Measurements from ENCODE around the gene DSN1.
"Not testable (repeated sequence)": the region's sequence is repeated elsewhere in the genome, so short reads cannot be mapped to it uniquely, and the experiment has no call there.

Gene DSN1, protein sequence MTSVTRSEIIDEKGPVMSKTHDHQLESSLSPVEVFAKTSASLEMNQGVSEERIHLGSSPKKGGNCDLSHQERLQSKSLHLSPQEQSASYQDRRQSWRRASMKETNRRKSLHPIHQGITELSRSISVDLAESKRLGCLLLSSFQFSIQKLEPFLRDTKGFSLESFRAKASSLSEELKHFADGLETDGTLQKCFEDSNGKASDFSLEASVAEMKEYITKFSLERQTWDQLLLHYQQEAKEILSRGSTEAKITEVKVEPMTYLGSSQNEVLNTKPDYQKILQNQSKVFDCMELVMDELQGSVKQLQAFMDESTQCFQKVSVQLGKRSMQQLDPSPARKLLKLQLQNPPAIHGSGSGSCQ

GRCh38 chr20:36773597-36774390, at the start of gene DSN1:
Gene DSN1, minus strand, starts transcription at chr20:36773763. Its CDS starts 2,305 bp downstream, at chr20:36771458.
- DNase-seq, result peak; percentile 97

DNA sequence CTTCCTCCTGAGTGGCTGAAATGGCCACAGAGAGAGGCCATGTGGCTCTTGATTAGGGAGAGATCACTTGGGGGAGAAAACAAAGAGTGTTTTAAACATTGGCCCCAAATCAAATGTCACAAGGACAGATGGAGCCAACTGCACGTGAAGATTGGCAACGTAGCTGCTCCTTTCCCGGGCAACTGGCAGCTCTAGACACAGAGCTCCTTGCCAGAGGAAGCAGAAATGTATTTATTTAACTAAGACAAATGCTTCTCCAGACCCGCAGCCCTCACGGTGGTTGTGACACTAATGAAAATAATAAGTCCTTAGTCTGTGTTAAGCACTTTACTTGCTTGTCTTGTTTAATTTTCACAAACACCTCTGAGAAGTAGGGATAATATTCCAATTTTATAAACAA, 49.6 kb upstream of the DSN1 start:
- no peak for DNase-seq

- no peak for DNase-seq
Measured at GRCh38 chr20:36821964-36822437, 48.4 kb upstream of the DSN1 start.

- DNase-seq, result no peak
Measured at GRCh38 chr20:36820928-36821327, 47.4 kb upstream of the DSN1 start.

DNA sequence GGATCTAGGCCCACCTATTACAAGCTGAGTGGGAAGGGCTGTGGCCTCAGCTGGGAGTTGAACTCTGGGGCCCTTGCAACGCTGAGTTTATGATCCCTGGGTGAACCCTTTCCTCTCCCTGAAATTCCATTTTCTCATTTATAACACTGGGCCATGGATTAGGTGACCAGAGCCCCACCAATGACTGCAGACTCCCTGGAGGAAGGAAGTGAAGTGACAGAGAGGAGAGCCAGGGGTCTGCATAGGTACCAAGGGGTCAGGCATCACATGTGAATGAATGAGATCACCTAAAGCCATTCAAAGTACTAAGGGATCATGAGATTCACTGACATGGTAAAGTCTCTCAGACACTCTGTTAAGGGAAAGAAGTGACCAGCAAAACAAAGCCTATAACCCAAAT, 46.5 kb upstream of the DSN1 start:
- no peak for DNase-seq

DNA sequence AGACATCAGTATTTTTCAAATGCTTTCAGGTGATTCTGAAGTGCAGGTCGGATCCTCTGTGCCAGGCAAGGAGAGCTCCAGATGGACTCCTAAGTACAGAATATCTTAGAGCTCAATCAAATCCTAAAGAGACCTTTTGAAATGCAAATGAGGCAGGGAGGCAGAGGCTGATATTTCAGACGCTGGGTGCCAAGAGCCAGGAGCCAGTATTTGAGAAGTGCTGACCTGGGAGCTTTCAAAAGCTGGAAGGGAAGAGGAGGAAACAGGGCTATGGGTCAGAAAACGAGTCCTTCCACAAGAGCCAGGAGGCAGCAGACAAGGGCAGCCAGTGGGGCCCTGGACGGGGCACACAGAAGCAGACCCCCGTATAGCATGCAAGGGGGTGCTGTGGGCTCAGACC, 46.1 kb upstream of the DSN1 start:
- DNase-seq, result no peak

DNA sequence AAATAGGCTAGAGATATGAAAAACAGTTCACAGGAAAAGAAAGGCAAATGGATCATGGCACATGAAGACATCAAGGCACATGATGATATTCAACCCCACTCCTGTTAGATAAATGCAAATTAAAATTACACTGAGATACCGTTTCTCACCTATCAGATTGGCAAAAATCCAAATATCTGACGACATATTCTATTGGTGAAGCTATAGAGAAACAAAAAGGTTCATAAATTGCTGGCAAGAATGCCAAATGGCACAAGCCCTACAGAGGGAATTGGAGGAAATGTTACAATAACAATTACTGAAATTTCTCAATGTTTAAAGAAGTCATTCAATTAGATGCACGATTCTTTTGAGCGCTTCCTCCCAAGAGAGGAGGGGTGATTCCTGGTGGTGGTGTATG, 45.3 kb upstream of the DSN1 start:
- no peak for DNase-seq

- DNase-seq, result no peak
Measured at GRCh38 chr20:36818185-36818584, 44.6 kb upstream of the DSN1 start.

GRCh38 chr20:36817496-36817895, 43.9 kb upstream of the DSN1 start:
- no peak for DNase-seq

GRCh38 chr20:36815454-36816091, 42.0 kb upstream of the DSN1 start:
- no peak for DNase-seq

- DNase-seq, result no peak
Measured at GRCh38 chr20:36812594-36813463, 39.3 kb upstream of the DSN1 start.

DNA sequence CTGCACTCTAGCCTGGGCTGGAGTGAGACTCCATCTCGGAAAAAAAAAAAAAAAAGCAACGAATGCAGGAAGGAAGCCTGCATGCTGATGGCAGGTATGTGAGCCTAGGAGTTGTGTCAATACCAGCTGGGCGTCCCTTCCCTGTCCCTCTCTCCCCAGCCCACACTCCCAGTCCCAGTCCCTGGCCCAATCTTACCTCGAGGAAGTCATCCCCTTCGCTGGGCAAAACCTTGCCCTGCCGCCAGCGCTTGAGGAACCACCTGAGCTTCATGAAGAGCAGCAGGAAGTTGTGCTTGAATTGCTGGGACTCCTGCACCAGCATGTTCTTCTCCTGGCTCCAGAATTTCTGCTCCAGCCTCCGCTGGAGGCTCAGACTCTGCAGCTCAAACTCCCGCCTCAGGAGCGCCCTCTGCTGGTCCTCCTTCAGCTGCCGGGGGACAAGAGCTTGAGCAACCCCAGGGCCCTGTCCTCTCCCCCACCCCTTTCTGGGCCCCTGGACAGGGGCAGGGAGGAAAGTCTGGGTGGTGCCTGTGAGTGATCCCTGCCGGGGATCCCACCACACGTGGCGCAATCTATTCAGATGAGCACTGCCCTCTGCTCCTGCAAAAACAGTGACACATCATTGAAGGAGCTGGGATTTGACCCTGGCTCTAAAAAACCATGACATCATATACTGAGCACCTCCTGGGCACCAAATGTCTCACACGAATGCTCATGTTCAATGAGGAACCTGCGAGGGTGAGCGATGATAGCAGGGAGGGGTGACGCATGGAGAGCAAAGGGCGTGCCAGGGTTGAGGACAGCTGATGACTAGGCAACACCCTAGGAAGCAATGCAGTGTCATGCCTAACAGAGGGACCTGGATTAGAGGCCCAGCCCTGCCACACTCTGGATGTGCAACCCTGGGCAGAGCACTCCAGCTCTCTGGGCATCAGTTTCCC, 35.0 kb upstream of the DSN1 start:
- DNase-seq, result peak; percentile 66

- DNase-seq, result no peak
Measured at GRCh38 chr20:36806049-36806448, 32.5 kb upstream of the DSN1 start.

GRCh38 chr20:36805396-36805795, 31.8 kb upstream of the DSN1 start:
- no peak for DNase-seq

DNA sequence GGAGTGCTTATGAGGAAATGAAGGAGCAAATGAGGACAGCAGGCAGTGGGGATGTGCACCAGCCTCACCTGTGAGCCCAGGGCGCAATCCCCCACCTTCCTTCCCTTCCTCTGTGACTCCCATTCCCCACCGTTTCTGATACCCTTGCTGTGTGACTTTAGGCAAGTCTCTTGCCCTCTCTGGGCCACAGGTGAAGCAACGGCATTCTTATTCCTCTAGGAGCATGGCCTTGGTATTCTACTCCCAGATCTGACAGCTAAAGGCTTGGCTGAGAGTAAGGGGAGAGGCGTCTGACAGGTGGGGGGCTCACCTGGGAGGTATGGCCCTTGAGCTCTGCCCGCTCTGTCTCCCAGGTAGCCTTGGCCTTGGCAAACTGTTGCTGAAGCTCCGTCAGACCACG, 30.9 kb upstream of the DSN1 start:
- no peak for DNase-seq

GRCh38 chr20:36802326-36803222, 29.0 kb upstream of the DSN1 start:
- DNase-seq, result no peak

GRCh38 chr20:36800410-36800809, 26.8 kb upstream of the DSN1 start:
- DNase-seq, result no peak

GRCh38 chr20:36799313-36799712, 25.8 kb upstream of the DSN1 start:
- not testable (repeated sequence) for DNase-seq

DNA sequence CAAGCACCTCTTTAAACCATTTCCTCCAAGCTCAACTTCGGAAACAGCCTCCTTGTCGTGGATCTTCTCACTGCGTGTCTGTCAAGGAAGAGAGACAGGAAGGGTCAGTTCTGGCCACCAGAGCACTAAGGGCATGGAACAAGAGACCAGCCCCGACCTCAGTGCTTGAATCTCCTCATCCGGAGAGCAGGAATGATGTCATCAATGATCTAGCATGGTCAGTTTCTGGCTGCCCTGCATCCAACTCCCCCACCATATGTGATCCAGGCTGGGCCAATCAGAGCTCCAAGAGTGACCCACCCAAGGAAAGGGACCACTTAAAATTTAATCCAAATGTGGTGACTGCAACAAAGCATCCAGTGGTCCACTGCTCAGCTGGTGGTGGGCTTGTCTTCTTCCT, 23.3 kb upstream of the DSN1 start:
- no peak for DNase-seq

GRCh38 chr20:36796117-36796516, 22.6 kb upstream of the DSN1 start:
- DNase-seq, result no peak
